HG02798 (cell line): ENCODE data around the gene GLB1L3.
A peak's percentile ranks its signal among the peaks of the same experiment; 100 is the strongest.
"Not testable (repeated sequence)": the region's sequence is repeated elsewhere in the genome, so short reads cannot be mapped to it uniquely, and the experiment has no call there.

ENCODE experiments used
- ATAC-seq: cut with Tn5 transposase; IDR thresholded peaks from one replicate; pipeline ENCODE4 v1.9.1; 2021; ENCODE audit warnings: mild to moderate bottlenecking; ENCODE audit not compliant: unreplicated experiment, poor library complexity

The GLB1L3 gene

DNA sequence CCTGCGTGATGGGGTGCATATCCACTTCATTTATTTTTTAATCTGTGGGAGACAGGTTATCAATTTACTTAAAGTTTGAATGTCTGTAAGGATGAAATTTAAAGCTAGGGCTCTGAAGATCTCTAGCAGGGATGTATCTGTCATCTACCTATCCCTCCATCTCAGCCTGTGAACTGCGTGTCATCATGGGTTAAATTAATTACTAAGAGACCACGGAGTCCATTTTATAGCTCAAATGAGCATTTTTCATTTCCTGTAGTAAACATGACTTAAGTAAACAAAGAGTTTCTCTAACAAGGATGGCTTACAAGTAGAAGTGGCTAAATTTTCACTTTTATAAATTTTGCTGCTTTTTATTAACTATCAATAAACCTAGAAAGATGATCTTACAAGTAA, 2.9 kb upstream of the GLB1L3 start:
- ATAC-seq, result no peak

DNA sequence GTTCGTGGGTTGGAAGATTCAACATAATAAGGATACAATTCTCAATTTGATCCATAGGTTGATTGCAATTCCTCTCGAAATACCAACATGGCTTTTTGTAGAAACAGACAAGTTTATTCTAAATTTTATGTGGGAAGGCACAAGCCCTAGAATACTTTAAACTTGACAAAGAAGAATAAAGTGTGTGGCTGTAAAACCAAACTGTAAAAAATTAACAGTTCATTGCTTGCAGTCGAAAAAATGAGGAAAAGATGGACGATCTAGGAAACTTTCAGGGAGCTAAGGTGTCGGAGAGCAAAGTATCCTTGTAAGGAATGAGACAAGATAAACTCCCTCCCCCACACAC, 1.0 kb upstream of the GLB1L3 start:
- no peak for ATAC-seq

DNA sequence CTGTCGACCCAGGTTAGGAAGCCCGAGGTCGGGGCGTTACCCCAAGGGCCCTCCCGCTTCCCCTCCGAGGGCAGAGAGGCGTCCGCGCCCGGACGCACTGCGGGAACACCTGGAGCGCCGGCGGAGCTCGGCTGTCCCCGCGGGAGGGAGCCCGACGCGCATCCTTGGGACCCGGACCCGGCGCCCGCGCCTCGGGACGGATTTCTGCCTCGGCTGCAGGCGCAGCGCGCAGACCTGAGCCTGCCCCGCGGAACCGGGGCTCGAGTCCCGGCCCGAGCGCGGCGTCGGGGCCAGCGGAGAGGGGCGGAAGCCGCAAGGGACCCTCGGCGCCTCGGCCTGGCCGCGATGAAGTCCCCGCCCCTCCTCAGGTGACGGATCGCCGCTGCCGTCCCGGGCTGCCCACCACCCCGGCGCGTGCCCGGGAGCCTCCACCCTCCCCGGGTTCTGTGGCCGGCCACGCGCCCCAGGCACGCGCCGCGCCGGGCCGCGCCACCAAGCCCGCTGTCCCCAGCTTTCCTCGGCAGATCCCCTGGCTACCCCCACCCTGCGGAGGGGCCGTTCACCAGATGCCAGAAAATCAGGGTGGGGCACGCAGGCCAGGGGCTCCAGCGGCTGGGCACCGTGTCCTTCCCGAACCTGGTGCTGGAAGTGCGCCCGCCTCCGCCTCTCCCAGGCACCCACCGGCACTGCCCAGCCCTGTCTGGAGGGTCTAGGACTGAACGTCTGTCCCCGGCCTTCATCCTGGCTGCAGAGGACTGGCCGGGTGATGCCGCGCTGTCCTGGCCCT, 410 bp downstream of the GLB1L3 start:
- peak; percentile 25 for ATAC-seq

DNA sequence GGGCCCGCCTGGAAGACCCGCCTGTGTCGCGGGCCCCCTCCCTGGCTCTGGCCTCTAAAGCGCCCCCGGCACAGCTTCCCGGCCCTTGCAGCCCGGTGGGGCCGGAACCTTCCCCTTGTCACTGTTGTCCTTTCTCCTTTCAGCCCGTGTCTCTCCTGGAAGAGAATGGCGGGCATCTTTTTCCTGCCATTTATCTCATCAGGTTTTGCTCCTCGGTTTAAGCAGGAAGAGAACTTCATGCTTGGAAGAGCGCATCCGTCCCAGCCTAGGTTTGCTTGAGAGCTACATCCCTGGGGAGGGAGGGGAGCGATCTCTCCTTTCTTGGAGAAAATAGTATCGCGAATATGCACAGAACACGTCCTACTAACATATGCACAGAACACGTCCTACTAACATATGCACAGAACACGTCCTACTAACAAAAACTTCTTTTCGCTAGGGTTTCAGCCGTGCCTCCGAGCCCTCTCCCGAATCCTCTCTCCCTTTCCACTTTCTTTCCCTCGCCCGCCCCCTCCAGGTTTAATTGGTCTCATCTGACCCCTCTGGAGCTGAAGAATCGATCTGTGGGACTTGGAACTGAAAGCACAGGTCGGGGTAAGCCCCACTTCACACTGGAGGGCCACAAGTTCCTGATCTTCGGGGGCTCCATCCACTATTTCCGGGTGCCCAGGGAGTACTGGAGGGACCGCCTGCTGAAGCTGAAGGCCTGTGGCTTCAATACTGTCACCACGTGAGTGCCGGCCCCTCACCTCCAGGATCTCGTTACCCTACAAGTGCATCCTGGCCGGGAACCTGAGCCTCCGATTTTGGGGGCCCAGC, 1.2 kb downstream of the GLB1L3 start:
- no peak for ATAC-seq

DNA sequence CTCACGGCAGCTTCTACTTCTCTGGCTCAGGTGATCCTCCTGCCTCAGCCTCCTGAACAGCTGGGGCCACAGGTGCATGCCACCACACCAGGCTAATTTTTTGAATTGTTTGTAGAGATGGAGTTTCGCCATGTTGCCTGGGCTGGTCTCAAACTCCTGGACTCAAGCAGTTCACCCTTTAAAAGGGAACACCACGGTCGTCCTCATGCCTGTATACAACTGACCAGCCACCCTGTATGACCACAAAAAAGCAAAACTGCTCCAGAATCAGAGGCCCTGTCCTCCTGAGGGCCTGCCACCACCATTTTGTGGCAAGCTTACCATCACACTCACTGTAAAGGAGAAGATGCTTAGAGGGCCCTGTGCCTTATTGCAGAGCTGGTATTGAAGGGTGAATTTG, 2.2 kb downstream of the GLB1L3 start:
- no peak for ATAC-seq

DNA sequence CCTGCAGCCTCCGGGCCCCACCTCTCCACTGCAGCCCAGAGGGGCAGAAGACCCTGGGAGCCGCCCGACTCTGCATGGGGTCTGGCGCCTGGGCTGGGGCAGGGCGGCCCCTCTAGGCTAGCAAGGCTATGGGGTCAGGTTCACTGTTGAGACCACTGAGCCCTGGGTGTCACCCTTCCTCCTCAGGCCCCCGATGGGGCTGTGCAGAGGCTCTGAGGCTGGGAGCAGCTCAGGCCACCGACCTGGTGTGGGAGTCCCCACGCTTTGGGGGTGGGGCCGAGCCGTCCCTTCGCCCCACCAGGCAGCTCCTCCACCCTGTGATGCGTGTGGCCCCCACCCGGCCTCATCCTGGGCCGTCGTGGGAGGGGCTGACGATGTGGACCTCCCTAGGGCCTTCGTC, 5.5 kb downstream of the GLB1L3 start:
- not testable (repeated sequence) for ATAC-seq

DNA sequence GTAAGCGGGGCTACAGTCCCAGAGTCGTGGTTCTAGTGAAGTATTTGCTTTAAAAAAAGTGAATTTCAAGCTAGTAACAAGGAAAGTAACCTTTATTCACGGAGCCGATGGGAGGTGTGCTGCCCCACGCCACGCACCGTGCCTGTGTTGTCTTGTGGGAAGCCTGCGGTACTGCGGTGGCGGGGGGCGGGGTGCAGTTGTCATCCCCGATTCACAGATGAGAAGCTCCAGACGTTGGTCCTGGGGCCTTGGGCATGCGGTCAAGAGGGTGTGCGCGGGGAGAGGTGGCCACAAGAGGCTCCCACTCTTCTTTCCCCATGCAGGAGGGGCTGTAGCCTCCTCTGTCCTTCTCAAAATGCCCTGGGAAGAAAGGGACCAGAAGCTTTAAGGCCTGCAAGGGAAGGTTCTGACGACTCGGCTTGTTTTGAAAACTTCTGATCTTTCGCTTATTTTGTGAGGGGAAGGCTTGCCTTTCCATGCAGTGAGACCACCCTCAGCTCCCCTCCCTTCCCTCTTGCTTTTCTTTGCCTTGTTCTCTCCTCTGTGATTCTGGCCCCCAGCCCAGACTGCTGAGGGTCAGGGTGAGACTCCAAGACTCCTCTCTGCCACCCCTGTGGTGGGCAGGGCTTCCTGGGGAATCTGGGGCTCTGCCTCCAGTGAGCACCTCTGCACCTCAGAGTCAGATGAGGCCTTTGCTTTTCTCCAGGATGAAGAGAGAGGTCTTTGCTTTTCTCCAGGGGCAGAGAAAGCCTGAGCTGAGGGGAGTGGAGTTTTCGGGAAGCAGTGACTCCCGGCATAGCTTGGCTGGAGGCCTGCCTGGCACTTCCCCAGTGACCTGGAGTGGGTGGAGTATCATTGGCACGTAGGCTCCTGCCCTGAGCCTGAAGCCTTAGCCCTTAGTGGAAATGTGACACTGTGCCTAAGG, 6.2 kb downstream of the GLB1L3 start:
- ATAC-seq, result no peak

DNA sequence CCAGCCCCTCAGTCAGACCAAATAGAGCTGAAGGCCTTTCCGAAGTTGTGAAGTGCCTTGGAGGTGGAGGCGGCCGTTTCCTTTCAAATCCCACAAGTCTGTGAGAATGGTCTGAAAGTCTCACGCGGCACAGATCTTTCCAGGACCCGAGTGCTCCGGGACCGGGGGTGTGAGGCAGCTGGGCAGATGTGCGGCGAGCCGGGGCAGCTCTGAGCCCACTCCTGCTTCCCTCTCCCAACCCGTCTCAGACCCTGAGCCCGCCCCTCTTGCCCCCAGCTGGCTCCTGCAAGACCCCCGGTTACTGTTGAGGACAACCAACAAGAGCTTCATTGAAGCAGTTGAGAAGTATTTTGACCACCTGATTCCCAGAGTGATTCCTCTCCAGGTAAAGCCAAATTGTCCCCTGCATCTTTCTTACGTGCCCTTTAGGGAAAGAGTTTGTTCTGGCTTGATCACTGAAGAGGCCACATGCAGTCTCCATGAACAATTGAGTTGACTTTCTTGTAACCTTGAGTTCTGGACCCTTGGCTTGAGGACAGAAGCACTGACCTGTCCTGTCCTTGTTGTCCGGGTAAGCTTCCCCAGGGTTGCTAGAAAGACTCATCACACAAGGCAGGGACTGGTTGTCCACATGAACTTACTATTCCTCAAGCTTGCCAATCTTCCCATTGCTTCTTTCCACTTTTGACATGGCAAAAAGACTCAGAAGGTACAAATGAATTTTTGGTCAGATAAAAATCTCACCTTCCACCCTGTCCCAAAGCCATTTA, 7.5 kb downstream of the GLB1L3 start:
- ATAC-seq, result no peak

DNA sequence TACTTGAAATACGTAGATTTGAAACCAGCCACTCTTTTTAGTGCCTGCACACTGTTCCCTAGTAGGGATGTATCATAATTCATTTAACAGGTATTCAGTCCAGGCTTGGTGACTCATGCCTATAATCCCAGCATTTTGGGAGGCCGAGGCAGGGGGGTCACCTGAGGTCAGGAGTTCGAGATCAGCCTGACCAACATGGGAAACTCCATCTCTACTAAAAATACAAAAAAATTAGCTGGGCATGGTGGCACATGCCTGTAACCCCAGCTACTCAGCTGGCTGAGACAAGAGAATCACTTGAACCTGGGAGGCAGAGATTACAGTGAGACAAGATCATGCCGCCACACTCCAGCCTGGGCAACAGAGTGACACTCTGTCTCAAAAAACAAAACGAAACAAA, 8.2 kb downstream of the GLB1L3 start:
- not testable (repeated sequence) for ATAC-seq

DNA sequence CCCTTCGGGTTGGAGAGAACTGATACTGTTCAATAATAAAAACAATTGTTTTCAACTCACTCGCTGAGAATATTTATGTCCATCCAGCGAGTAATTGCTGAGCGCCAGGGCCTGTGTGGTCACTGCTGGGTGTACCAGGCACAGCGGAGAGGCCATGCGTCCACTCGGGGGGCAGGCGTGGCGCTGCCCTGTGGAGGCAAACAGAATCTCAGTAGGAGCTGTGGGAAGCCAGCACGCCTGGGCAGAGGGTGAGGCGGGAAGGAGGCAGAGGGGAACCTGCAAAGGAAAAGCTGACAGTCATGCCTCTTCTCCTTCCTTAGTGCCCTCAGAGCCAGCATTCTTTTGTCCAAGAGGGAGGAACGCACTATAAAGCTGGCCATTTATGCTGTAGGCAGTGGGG, 11.4 kb downstream of the GLB1L3 start:
- no peak for ATAC-seq

DNA sequence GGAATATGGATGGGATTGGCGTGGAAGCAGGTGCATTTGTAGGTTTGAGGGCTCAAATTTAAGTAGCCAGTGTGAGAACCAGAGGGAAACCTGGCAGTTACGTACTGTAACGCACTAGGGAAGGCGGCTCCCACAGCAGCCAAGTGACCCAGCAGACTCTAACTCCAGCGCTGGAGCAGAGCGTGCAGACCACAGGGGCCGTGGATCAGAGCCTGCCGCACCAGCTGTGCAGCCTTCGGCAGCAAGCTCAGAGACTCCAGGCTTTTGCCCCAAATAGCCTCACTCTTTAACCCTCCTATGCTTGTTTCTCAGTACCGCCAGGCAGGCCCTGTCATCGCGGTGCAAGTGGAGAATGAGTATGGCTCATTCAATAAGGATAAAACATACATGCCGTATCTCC, 12.3 kb downstream of the GLB1L3 start:
- no peak for ATAC-seq

DNA sequence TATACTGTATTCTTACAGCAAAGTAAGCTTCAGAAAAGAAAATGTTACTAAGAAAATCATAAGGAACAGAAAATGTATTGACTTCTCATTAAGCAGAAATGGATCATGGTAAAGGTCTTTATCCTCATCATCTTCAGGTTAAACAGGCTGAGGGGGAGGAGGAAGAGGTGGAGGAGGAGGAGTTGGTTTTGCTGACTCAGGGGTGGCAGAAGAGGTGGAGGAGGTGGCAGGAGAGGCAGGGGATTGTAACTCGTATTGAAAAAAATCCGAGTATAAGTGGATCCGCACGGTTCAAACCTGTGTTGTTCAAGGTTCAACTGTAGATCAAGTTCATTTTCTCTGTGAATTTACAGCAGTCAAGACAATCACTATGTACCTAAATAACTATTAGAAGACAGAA, 13.0 kb downstream of the GLB1L3 start:
- ATAC-seq, result no peak

DNA sequence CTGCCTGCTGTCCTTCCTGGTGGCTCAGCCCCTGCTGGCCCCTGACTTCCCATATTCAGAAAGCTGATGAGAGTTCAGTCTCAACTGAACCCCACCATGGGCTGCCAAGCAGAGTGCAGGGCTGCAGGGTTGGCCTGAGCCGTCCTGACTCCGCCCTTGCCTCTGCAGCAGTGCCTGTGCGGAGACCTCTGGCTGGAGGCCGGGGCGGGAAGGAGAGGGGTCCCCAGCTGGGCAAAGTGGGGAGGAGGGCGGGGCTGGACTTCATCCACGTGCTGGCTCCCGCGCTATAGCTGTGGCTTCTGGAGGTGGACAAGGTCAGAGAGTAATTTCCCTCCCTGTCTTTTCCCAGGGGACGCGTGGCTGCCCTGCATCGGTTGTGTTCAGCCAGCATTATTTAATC, 13.6 kb downstream of the GLB1L3 start:
- ATAC-seq, result no peak

DNA sequence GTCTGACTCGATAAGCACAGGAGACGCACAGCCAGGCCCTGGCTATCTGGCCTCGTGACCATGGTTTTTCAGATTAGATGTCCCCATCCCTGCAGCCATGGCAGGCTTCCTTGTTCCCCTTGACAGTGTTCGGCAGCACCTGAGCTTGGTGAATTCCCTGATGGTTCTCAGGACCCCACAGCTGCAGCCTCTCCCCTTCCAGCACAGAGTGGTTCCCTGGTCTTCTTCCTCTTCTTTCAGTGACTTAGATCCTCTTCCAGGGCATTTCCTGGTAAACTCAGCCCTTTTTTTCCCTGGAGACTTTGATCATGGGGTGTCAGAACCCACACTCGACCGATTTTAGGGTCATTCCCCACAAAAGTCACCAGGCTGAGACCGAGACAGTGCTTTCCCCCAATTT, 14.5 kb downstream of the GLB1L3 start:
- ATAC-seq, result no peak

DNA sequence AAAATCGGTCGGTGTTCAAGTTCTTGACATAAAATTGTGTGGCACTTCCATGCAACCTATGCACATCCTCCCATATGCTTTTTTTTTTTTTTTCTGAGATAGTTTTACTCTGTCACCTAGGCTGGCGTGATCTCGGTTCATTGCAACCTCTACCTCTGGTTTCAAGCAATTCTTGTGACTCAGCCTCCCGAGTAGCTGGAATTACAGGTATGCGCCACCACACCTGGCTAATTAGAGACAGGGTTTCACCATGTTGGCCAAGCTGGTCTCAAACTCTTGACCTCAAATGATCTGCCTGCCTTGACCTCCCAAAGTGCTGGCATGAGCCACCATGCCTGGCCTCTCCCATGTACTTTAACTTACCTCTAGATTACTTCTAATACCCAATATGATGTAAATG, 15.0 kb downstream of the GLB1L3 start:
- ATAC-seq, result no peak

DNA sequence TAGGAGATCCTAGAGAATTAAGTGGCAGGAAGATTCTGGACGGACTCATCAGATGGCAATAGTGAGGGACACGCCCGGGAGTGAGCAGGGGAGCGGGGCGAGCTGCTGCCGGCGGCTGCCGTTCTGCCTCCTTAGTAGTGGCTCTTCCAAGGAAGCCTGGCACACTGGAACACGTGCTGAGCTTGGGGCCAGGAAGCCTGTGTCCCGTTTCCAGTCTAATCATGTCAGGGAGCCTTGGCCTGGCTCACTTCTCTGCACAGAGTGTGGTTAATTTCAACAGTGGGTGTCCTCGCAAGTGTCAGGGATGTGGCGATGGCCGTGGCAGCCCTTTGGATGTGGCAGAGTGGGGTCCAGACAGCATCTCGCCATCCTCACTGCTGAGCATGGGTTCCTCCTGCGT, 16.5 kb downstream of the GLB1L3 start:
- no peak for ATAC-seq

DNA sequence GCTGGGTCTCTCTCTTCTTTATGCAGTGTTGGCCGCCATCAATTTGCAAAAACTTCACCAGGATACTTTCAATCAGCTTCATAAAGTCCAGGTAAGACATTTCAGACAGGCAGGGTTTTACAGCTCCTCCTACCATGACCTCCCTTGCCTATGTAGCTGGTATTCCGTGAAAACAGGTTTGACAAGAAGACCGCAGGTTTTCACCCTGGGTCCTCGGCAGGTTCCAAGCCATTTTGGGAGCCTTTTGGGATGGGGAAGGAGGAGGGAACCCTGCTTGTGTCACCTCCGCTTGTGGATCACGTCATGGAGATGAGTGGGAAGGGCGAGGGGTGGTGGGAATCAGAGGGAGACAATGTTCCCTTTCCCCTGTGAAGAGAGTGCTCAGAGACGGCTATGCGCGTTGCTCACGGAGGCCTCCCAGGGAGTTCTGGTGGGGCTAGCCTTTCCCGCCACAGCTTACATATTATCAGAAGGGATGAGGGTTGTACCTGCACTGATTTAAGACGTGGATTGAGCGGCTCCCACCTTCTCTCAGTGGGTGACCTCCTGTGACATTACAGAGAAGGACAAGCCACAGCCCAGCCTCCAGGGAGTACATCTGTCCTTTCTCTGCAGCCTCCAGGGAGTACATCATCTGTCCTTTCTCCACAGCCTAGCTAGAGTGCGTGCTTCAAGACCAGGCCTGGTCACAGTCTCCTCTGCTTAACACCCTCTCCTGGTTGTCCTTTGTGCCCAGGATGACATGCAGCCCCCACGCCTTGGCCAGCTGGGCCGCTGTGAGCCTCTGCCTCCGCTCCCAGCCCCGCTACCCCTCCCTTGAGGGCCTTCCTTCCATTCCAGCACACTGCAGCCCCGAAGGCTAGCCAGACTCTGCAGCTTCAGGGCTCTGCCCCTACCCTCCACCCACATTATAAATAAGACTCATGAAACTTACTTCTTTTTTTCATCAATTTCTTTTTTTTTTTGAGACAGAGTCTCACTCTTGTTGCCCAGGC, 17.2 kb downstream of the GLB1L3 start:
- ATAC-seq, result no peak

DNA sequence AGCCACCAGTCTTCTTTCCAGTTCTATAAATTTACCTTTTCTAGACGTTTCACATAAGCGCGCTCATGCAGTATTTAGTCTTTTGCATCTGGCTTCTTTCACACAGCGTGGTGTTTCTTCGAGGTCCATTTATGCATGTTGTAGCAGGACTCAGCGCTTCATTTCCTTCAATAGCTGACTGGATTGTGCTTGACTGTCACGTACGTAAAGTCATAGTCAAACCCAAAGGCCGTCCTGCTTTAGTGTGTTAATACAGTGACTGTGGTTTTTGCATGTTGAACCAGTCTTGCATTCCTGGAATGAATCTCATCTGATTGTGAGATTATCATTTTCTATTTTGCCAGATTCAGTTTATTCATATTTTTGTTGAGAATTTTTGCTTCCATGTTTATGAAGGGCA, 18.5 kb downstream of the GLB1L3 start:
- ATAC-seq, result no peak

DNA sequence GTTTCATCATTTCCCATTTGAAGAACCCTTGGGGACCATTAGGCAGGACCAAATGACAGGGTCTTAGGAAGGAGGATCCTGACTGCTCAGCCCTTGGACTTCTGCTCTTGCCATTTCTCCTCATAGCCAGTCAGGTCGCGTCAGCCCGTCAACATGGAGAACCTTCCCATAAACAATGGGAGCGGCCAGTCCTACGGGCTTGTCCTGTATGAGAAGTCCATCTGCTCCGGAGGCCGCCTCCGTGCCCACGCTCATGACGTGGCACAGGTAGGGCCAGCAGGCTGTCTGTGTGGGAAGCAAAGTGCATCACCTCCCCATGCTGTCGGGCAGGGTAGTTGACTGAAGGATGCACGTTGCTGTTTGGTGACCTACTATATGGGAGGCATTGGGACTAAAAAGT, 36.0 kb downstream of the GLB1L3 start:
- ATAC-seq, result no peak
